Measurements from ENCODE around the gene KCNK2. TPM values are rescaled to one million over a fixed set of nuclear protein-coding genes. Genes with fewer than 3 reads are reported as not detected.

KCNK2 gene
- total RNA-seq, 2 donors from 2014 or later: not detected

DNA sequence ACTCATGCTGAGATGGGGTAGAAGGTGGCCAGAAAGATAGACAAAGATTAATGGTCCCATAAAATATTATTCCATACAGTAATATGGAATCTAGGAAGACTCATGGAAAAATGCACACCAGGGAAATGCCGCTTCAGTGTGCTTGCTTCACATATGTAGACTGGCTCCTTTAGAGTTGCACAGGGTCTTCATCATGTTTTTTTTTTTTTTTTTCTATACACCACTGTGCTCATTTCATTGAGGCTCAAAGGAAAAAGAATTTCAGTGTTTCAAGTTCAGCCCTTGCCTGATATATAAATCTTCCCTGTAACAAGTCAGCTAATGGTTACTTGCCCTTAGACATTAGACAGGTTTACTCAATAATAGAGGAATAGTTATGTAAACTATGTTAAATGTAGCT is 33.2 kb downstream of the KCNK2 start:
- Mint-ChIP-seq H3K27ac (no peak overlapping the region), H3K36me3 (ENCODE audit: low read depth) (no peaks in the 10 kb centered on the region), H3K4me3 (no peak overlapping the region), H3K4me1 (no peaks in the 10 kb centered on the region), H3K27me3 (no peaks in the 10 kb centered on the region), H3K9me3 (peaks cover 5% of the 10 kb centered on the region)
- no peak for ATAC-seq (replicated peaks)

DNA sequence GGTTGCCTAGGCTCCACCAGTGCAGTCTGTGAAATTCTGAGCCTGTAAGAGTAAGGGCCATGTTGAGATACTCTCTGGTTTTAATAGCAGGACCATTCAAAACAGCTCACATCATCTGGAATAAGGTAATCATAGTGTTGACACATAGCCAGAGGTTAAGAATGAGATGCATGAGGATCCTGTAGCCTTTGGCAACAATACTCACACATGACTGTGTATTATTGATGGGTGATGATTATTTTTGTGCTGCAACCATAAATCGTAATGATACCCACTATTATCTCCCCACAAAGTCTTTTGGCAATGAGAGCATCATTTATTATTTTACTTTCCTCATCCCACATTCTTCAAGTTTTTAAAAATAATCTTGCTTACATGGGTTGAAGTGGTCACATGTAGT is 35.5 kb downstream of the KCNK2 start:
- no peaks in the 10 kb centered on the region for H3K9me3 Mint-ChIP-seq
- no peak overlapping the region for H3K4me3 Mint-ChIP-seq
- H3K27me3 Mint-ChIP-seq: no peaks in the 10 kb centered on the region
- ATAC-seq (replicated peaks): no peak
- H3K4me1 Mint-ChIP-seq: no peaks in the 10 kb centered on the region
- no peak overlapping the region for H3K27ac Mint-ChIP-seq
- H3K36me3 Mint-ChIP-seq (ENCODE audit: low read depth): no peaks in the 10 kb centered on the region

DNA sequence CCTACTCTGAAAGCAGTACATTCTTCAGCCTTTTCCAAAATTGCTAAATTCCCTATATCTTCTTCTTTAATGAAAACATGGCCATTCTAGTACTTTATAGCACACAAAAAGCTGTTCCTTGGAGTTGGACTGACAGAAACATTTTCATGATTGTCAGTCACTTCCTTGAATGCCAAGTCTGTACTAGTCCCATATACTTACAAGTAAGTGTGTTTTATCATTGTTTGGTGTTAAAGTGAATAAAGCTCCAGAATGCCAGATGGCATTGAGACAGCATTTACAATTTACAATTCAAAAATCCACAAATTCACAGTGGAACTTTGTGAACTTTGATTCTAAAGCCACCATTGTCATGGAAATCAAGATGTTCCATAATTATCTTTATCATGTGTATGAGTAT is 36.5 kb downstream of the KCNK2 start:
- Mint-ChIP-seq H3K4me1 (no peaks in the 10 kb centered on the region), H3K4me3 (no peak overlapping the region), H3K27me3 (no peaks in the 10 kb centered on the region), H3K27ac (no peak overlapping the region), H3K36me3 (ENCODE audit: low read depth) (no peaks in the 10 kb centered on the region), H3K9me3 (no peaks in the 10 kb centered on the region)
- ATAC-seq (replicated peaks): no peak

DNA sequence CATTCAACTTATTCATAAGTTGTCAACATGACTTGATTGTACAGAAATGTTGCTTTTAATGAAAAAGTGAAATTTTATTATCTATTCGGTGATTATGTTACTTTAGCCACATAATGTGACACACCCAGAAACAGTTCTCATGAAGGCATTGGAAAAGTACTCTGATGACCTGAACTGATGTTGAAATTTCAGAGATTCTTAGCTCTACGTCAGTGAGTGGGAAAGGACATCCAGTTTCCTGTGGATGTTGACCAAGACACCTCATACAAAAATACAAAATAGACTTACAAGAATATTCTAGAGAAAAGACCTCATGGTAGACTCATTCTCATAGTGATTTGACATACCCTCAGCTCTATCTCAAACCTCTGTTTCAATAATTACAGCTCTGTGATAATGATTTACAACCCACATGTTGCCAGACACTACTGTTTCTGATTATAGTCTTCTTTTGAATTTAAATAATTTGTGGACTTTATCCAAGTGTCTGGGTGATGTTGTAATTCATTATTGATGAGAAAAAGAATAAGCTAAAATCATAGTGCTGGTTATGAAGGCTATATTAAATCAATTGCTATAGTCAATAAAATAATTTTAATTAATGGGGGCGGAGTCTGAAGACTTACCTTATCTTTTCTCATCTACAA is 37.3 kb downstream of the KCNK2 start:
- Mint-ChIP-seq H3K4me1 (no peaks in the 10 kb centered on the region), H3K27ac (no peak overlapping the region), H3K4me3 (no peak overlapping the region), H3K27me3 (no peaks in the 10 kb centered on the region), H3K9me3 (no peaks in the 10 kb centered on the region), H3K36me3 (ENCODE audit: low read depth) (no peaks in the 10 kb centered on the region)
- no peak for ATAC-seq (replicated peaks)

DNA sequence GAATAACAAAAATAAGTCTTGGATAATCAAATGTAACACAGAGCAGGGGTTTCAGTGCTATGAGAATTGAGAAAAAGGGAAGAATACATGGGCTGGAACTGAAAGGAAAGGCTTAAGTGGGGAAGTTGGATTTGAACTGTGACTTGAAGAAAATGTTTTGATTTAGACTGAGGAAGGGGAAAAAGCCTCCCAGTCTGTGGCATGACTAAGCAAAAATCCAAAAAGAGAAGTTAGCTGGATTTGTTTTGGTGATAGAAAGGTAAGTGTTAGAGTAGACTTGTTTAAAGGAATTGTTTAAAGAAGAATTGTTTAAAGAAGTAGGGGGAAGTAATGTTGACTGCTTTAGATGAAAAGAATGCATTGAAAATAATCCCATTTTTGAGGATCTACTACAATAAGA is 46.0 kb downstream of the KCNK2 start:
- no peaks in the 10 kb centered on the region for H3K4me1 Mint-ChIP-seq
- no peak for ATAC-seq (replicated peaks)
- no peak overlapping the region for H3K4me3 Mint-ChIP-seq
- H3K27me3 Mint-ChIP-seq: no peaks in the 10 kb centered on the region
- H3K27ac Mint-ChIP-seq: no peak overlapping the region
- H3K36me3 Mint-ChIP-seq (ENCODE audit: low read depth): no peaks in the 10 kb centered on the region
- no peaks in the 10 kb centered on the region for H3K9me3 Mint-ChIP-seq

DNA sequence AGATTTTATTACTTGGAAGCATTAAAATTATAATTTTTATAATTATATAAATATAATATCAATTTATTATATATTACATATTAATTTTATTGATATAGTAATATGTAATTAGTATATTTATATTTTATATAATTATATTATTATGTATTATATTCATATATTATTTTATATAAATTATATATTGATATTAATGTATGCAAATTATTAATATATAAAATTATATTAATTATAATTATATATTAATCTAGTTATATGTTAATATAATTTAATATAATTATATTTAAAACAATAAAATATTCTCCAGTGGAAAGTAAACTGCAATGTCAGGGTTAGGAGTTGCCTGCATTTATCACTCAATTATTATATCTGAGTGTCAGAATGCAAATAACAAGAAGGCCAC is 48.8 kb downstream of the KCNK2 start:
- H3K27me3 Mint-ChIP-seq: no peaks in the 10 kb centered on the region
- ATAC-seq (replicated peaks): no peak
- no peaks in the 10 kb centered on the region for H3K9me3 Mint-ChIP-seq
- H3K4me3 Mint-ChIP-seq: no peak overlapping the region
- H3K27ac Mint-ChIP-seq: no peak overlapping the region
- no peaks in the 10 kb centered on the region for H3K4me1 Mint-ChIP-seq
- H3K36me3 Mint-ChIP-seq (ENCODE audit: low read depth): no peaks in the 10 kb centered on the region

DNA sequence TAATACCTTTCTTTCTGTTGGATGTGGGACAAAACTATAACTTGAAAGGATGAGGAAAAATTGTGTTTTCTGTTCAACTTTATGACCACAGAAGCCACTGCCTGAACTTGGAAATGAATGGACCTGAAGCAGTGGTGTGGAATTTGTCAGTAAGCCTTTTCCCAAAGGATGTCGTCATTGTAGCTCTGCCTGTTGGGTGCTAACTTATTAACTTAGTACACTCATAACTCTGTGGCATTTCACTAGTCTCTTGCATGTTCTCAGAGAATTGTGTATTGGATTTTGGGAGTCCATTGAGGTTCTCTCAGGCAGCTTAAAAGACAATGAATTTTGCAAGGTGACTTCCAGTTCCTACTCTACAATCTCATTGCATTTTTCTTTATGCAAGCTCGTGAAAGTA is 49.6 kb downstream of the KCNK2 start:
- no peaks in the 10 kb centered on the region for H3K9me3 Mint-ChIP-seq
- no peaks in the 10 kb centered on the region for H3K36me3 Mint-ChIP-seq (ENCODE audit: low read depth)
- no peak overlapping the region for H3K27ac Mint-ChIP-seq
- H3K27me3 Mint-ChIP-seq: no peaks in the 10 kb centered on the region
- no peaks in the 10 kb centered on the region for H3K4me1 Mint-ChIP-seq
- H3K4me3 Mint-ChIP-seq: no peak overlapping the region
- ATAC-seq (replicated peaks): no peak

DNA sequence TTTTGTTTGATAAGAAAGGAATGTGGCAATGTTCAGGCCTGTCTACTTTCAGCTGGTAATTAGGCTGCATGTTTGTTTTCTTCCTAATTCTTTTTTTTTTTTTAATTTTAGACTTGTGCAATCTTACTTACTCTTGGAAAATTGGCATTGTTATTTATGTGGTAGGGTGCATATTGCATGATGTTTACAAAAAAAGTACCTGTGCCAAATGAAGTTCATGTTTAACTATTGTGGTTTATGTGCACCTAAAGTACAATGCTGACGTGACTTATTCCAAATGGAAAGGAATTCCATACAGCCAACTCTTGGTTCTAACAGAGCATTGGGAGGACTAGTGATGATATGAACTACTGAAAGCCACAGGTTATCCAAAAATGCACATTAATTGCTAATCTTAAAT is 51.0 kb downstream of the KCNK2 start:
- Mint-ChIP-seq H3K36me3 (ENCODE audit: low read depth) (no peaks in the 10 kb centered on the region), H3K27ac (no peak overlapping the region), H3K4me1 (no peaks in the 10 kb centered on the region), H3K9me3 (no peaks in the 10 kb centered on the region), H3K27me3 (no peaks in the 10 kb centered on the region), H3K4me3 (no peak overlapping the region)
- ATAC-seq (replicated peaks): no peak

DNA sequence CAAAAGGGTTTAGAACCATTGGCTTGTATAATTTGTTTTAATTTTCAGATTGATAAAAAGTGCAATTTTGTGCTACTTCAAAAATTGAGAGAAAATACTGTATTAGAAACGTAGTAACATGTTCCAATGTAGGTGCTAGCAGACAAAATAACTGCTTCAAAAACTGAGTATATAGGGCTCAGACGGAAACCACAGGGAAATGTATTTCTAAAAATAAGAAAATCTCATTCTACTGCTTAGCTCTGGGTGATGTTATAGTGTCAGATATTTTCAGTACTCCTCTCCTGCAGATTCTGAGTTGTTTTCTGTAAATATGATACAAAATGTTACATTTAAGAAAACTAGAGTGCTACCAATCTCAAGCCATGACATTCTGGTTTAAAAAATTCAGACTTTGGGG is 55.4 kb downstream of the KCNK2 start:
- Mint-ChIP-seq H3K36me3 (ENCODE audit: low read depth) (no peaks in the 10 kb centered on the region), H3K27me3 (no peaks in the 10 kb centered on the region), H3K4me3 (no peak overlapping the region), H3K27ac (no peak overlapping the region), H3K9me3 (peaks cover 10% of the 10 kb centered on the region), H3K4me1 (no peaks in the 10 kb centered on the region)
- no peak for ATAC-seq (replicated peaks)

DNA sequence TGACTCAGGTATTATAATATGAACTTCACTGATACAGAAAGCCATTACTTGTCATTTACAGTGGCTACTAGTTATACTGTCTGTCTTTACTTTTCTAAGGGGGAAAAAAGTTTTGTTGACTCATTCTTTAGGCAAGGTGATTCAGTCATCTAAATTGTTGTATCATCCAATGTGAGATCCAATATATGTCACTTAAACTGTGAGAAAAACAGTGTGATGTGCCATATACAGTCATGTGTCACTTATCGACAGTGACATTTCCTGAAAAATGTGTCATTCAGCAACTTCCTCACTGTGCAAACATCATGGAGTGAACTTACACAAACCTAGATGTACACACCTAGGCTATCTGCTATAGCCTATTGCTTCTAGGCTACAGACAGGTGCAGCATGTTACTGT is 57.6 kb downstream of the KCNK2 start:
- Mint-ChIP-seq H3K27me3 (no peaks in the 10 kb centered on the region), H3K4me3 (no peak overlapping the region), H3K9me3 (peaks cover 10% of the 10 kb centered on the region), H3K4me1 (no peaks in the 10 kb centered on the region), H3K27ac (no peak overlapping the region), H3K36me3 (ENCODE audit: low read depth) (no peaks in the 10 kb centered on the region)
- peak; percentile 12 for ATAC-seq (replicated peaks)

DNA sequence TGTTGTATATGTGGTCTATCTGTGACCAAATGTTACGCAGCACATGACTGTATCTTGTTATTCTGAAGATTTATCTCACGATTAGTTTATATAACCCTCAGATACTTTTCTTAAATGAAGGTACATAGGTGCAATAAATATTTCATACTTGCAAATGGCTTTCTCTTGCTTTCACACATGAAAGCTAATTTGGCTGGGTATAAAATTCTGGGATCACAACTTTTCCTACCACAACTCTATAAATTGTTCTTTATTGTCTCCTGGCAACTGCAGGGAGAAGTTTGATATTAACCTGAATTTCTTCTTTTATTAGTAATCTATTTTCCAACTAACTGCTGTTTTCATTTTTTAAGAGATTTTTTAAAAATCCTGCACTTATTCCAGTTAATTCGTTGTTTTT is 58.9 kb downstream of the KCNK2 start:
- H3K36me3 Mint-ChIP-seq (ENCODE audit: low read depth): no peaks in the 10 kb centered on the region
- no peak overlapping the region for H3K4me3 Mint-ChIP-seq
- H3K9me3 Mint-ChIP-seq: peaks cover 10% of the 10 kb centered on the region

DNA sequence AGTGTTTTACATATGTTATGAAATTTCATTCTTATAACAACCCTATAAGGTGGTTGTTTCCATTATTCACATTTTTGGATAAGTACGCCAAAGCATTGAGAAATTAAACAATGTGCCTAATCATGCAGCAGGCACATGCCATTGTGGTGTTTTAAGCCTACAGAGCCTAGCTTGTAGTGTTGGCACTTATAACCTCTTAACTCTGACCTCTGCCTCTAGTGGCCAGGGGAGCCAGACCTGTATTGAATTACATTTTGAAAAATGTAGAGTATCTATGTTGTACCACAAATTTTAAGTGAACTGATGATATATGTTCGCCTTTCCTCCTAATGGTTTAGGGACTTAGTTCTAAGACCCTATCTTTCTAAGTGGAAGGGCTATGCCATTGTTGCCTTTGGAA is 61.0 kb downstream of the KCNK2 start:
- H3K4me1 Mint-ChIP-seq: no peaks in the 10 kb centered on the region
- no peak for ATAC-seq (replicated peaks)
- no peaks in the 10 kb centered on the region for H3K36me3 Mint-ChIP-seq (ENCODE audit: low read depth)
- peaks cover 10% of the 10 kb centered on the region for H3K9me3 Mint-ChIP-seq
- H3K4me3 Mint-ChIP-seq: no peak overlapping the region
- H3K27ac Mint-ChIP-seq: no peak overlapping the region
- no peaks in the 10 kb centered on the region for H3K27me3 Mint-ChIP-seq

More for the DNA sequence above, 58.9 kb downstream of the KCNK2 start:
- Mint-ChIP-seq H3K27ac (no peak overlapping the region), H3K27me3 (no peaks in the 10 kb centered on the region), H3K4me1 (no peaks in the 10 kb centered on the region)
- ATAC-seq (replicated peaks): no peak

DNA sequence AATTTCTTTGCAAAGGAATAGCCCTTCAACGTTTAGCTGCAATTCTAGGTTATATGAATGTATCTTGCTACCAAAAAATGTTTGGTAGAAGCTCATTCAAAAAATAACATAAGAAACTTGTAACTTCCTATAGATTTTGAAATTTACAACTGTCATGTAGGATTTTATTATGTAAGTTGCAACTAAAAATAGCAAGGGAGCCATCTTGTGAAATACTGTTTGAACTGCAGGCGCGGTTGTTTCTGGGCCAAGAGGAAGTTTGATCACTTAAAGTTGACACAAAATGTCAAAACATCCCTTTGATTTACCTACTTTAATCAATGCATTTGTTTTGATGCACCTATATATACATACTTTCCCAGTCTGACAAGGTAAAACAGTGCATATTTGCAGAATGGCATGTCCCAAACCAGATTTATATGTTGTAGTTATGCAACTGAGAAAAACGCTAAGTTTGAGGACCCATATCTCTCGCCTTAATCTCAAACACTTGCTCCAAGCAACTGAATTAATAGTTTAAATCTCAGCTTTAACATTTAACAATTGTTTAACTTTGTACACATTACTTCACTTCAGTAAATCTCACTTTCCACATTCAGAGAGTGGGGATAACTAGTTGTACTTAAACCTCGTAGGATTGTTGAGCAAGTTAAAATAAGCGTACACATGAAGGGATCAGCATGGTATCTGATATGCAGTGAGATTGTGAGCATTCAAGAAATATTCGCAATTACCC is 63.9 kb downstream of the KCNK2 start:
- H3K4me3 Mint-ChIP-seq: no peak overlapping the region
- no peaks in the 10 kb centered on the region for H3K36me3 Mint-ChIP-seq (ENCODE audit: low read depth)
- no peaks in the 10 kb centered on the region for H3K27me3 Mint-ChIP-seq
- H3K9me3 Mint-ChIP-seq: peaks cover 10% of the 10 kb centered on the region
- no peak for ATAC-seq (replicated peaks)
- no peaks in the 10 kb centered on the region for H3K4me1 Mint-ChIP-seq
- no peak overlapping the region for H3K27ac Mint-ChIP-seq

DNA sequence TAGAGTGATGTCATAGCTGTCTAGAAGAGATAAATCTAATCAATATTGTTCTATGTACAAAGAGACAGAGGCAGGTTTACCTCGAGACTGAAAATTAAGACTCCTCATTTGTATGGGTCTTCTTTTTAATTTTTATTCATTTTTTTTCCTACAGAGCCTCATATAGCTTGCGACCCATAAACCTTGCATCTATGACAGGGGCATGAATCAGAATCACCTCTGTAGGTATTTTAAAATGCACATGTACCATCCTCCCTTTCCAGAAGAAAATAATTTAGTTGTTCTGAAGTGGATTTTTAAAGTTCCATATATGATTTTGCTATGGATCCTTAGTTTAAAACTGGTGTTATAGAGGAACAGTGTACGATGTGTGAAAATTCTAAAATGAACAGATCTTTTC is 64.5 kb downstream of the KCNK2 start:
- H3K27ac Mint-ChIP-seq: no peak overlapping the region
- no peak for ATAC-seq (replicated peaks)
- H3K4me3 Mint-ChIP-seq: no peak overlapping the region
- H3K36me3 Mint-ChIP-seq (ENCODE audit: low read depth): no peaks in the 10 kb centered on the region
- no peaks in the 10 kb centered on the region for H3K4me1 Mint-ChIP-seq
- H3K9me3 Mint-ChIP-seq: peaks cover 8% of the 10 kb centered on the region
- H3K27me3 Mint-ChIP-seq: no peaks in the 10 kb centered on the region

DNA sequence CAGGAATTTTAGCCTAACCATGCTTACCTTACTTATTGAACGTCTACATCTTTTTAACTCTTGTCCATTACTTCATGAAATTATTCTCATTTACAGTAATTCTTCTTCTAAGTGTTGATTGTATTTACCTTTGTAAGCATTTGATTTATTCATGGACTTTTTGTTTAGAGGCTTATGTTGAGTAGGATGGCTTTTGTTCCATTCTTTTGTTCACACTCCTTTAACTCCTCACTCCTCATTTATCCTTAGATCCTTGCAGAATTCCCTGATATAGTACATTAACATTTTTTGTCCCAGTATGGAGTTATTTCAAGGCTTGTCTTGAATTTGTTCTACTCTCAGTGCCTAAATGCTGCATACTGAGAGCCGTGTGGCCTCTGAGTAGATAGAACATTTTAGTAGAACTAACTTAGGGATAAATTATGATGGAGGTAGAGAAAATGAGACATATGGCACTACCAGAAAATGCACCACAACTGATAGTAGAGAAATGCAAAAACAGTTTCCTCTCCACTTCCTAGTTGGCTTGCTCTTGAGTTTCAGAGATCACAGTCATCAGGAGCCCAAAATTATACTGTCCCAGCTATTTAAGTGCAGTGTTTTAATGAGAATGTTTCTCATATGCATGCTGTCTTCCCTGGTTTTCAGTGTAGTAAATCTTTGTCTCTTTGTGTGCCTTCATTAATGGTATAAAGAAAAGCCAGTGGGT is 69.5 kb downstream of the KCNK2 start:
- ATAC-seq (replicated peaks): no peak
- no peak overlapping the region for H3K4me3 Mint-ChIP-seq
- no peaks in the 10 kb centered on the region for H3K36me3 Mint-ChIP-seq (ENCODE audit: low read depth)
- no peaks in the 10 kb centered on the region for H3K4me1 Mint-ChIP-seq
- no peaks in the 10 kb centered on the region for H3K27me3 Mint-ChIP-seq
- no peaks in the 10 kb centered on the region for H3K9me3 Mint-ChIP-seq
- no peak overlapping the region for H3K27ac Mint-ChIP-seq

All from activated T-helper 17 cell treated with anti-CD3 and anti-CD28 coated beads, Interleukin-2, amount 50 U/mL, for 72 hours (primary cell).